ENCODE measurements around the gene FRMD3.

DNA sequence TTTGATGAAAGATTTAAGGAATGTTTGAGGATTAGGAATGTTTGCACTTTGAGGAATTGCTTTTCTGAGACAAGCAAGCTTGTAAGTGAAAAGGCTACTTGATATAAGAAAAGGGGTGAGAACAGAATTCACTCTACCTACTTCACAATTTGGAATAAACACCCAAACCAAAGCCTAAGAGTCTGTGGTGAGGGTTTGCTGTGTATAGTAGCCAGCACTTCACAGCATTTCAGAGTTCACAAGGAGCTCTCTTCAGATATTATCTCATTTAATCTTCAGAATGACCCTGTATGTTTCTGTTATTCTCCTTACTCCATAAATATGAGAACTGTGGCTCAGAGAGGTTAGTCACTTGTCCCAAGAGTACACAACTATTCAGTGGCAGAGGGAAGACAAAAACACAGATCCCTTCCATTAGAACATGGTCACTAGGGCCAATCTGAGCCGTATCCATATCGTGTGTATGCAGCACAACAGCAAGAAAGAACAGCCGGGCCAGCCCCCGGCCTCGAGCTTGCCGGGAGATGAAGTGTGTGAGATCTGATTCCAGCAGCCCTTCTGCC is 92.4 kb downstream of the FRMD3 start:
- TF ChIP-seq, protein P1, sequence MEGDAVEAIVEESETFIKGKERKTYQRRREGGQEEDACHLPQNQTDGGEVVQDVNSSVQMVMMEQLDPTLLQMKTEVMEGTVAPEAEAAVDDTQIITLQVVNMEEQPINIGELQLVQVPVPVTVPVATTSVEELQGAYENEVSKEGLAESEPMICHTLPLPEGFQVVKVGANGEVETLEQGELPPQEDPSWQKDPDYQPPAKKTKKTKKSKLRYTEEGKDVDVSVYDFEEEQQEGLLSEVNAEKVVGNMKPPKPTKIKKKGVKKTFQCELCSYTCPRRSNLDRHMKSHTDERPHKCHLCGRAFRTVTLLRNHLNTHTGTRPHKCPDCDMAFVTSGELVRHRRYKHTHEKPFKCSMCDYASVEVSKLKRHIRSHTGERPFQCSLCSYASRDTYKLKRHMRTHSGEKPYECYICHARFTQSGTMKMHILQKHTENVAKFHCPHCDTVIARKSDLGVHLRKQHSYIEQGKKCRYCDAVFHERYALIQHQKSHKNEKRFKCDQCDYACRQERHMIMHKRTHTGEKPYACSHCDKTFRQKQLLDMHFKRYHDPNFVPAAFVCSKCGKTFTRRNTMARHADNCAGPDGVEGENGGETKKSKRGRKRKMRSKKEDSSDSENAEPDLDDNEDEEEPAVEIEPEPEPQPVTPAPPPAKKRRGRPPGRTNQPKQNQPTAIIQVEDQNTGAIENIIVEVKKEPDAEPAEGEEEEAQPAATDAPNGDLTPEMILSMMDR (IDR thresholded peaks at IDR 0.05; ENCODE audit: low read depth, low read length) = no peak
- no peak for TF ChIP-seq POLR2A (IDR thresholded peaks at IDR 0.05; ENCODE audit: extremely low read depth, insufficient read length)
- TF ChIP-seq MYC (IDR thresholded peaks at IDR 0.05; ENCODE audit: low read depth, low read length) = no peak
- TF ChIP-seq, protein P2, sequence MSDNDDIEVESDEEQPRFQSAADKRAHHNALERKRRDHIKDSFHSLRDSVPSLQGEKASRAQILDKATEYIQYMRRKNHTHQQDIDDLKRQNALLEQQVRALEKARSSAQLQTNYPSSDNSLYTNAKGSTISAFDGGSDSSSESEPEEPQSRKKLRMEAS (IDR thresholded peaks at IDR 0.05; ENCODE audit: low read depth, low read length) = no peak

Measured in NB4 (cell line).